NCI-H1092 treated with DMSO at 0.1 percent for 48 hours (cell line): Measurements from ENCODE around the gene MAPK11.

Experiments
- DNase-seq: peaks from one replicate; lab custom pipeline; 2025; lab: John Stamatoyannopoulos, UW

Gene MAPK11

GRCh38 chr22:50293441-50294318 lies 23.5 kb upstream of the MAPK11 start:
- no peak for DNase-seq

GRCh38 chr22:50292643-50293440 lies 22.7 kb upstream of the MAPK11 start:
- DNase-seq = no peak

- no peak for DNase-seq
These were observed 19.9 kb upstream of the MAPK11 start for GRCh38 chr22:50289942-50290630.

- DNase-seq = no peak
These were observed 19.2 kb upstream of the MAPK11 start for GRCh38 chr22:50289151-50289941.

GRCh38 chr22:50287731-50288130 lies 17.6 kb upstream of the MAPK11 start:
- no peak for DNase-seq

GRCh38 chr22:50286701-50287318 lies 16.6 kb upstream of the MAPK11 start:
- DNase-seq = no peak

GRCh38 chr22:50286275-50286674 lies 16.1 kb upstream of the MAPK11 start:
- no peak for DNase-seq

GRCh38 chr22:50285568-50286229 lies 15.5 kb upstream of the MAPK11 start:
- DNase-seq = no peak

- DNase-seq = no peak
These were observed 14.3 kb upstream of the MAPK11 start for GRCh38 chr22:50284479-50284878.

- DNase-seq = no peak
These were observed 13.6 kb upstream of the MAPK11 start for GRCh38 chr22:50283821-50284220.

- DNase-seq = no peak
These were observed 12.4 kb upstream of the MAPK11 start for GRCh38 chr22:50282361-50283155.

- no peak for DNase-seq
These were observed 11.8 kb upstream of the MAPK11 start for GRCh38 chr22:50281957-50282356.

- DNase-seq = no peak
These were observed 11.2 kb upstream of the MAPK11 start for GRCh38 chr22:50281384-50281760.

- no peak for DNase-seq
These were observed 10.7 kb upstream of the MAPK11 start for GRCh38 chr22:50280708-50281383.

GRCh38 chr22:50280022-50280707 lies 10.0 kb upstream of the MAPK11 start:
- no peak for DNase-seq

GRCh38 chr22:50278956-50279619 lies 8.9 kb upstream of the MAPK11 start:
- no peak for DNase-seq

- no peak for DNase-seq
These were observed 8.3 kb upstream of the MAPK11 start for GRCh38 chr22:50278461-50278860.

- no peak for DNase-seq
These were observed 7.6 kb upstream of the MAPK11 start for GRCh38 chr22:50277761-50278160.
